SK-N-SH treated with all-trans-retinoic acid at 6 μM for 48 hours (cell line): ENCODE results near the gene DCST2.

Source experiments
- ARNTL ChIP-seq: fragments of 450-650 bp; formaldehyde crosslinking; IDR thresholded peaks from 2 replicates; pipeline ENCODE4 v1.5.0; 2020; ENCODE audit warnings: low read depth, mild to moderate bottlenecking, moderate library complexity, borderline replicate concordance
- BACH2 ChIP-seq: fragments of 250-450 bp; sonication (Bioruptor Pico); IDR thresholded peaks from 2 replicates; pipeline ENCODE4 v1.9.0; 2021; ENCODE audit warnings: mild to moderate bottlenecking, borderline replicate concordance
- CREB5 ChIP-seq: fragments of 250-450 bp; sonication (Bioruptor Pico); IDR thresholded peaks from 2 replicates; pipeline ENCODE4 v1.5.1; 2020; ENCODE audit warnings: low read depth, mild to moderate bottlenecking, moderate library complexity
- RARB ChIP-seq: fragments of 250-450 bp; sonication (Bioruptor Pico); IDR thresholded peaks from 2 replicates; pipeline ENCODE4 v1.8.0; 2021; ENCODE audit warnings: mild to moderate bottlenecking, moderate library complexity
- SNAI2 ChIP-seq: fragments of 250-450 bp; sonication (Bioruptor Pico); IDR thresholded peaks from 2 replicates; pipeline ENCODE4 v1.5.0; 2020; ENCODE audit warnings: mild to moderate bottlenecking, moderate library complexity
- ZFP3 ChIP-seq: fragments of 250-450 bp; sonication (Bioruptor Pico); IDR thresholded peaks from 2 replicates; pipeline ENCODE4 v1.5.0; 2020; ENCODE audit warnings: mild to moderate bottlenecking, moderate library complexity
- ZNF70 ChIP-seq: fragments of 450-650 bp; formaldehyde crosslinking; IDR thresholded peaks from 2 replicates; pipeline ENCODE4 v1.5.0; 2020; ENCODE audit warnings: mild to moderate bottlenecking, moderate library complexity

GRCh38 chr1:155043793-155044192 lies 10.2 kb upstream of the DCST2 start:
- TF ChIP-seq CREB5 (CRISPR knock-in tag) = no peak
- TF ChIP-seq ZNF70 = no peak
- no peak for TF ChIP-seq BACH2 (CRISPR knock-in tag)
- no peak for TF ChIP-seq ZFP3 (CRISPR knock-in tag)
- TF ChIP-seq SNAI2 = no peak
- no peak for TF ChIP-seq RARB (CRISPR knock-in tag)
- no peak for TF ChIP-seq ARNTL (CRISPR knock-in tag)
